ENCODE measurements around the gene CYP2W1. TPM values are rescaled to one million over a fixed set of nuclear protein-coding genes. Genes with fewer than 3 reads are reported as not detected.

CYP2W1 gene
- total RNA-seq, 2 experiments from 2014 or later, result not detected

DNA sequence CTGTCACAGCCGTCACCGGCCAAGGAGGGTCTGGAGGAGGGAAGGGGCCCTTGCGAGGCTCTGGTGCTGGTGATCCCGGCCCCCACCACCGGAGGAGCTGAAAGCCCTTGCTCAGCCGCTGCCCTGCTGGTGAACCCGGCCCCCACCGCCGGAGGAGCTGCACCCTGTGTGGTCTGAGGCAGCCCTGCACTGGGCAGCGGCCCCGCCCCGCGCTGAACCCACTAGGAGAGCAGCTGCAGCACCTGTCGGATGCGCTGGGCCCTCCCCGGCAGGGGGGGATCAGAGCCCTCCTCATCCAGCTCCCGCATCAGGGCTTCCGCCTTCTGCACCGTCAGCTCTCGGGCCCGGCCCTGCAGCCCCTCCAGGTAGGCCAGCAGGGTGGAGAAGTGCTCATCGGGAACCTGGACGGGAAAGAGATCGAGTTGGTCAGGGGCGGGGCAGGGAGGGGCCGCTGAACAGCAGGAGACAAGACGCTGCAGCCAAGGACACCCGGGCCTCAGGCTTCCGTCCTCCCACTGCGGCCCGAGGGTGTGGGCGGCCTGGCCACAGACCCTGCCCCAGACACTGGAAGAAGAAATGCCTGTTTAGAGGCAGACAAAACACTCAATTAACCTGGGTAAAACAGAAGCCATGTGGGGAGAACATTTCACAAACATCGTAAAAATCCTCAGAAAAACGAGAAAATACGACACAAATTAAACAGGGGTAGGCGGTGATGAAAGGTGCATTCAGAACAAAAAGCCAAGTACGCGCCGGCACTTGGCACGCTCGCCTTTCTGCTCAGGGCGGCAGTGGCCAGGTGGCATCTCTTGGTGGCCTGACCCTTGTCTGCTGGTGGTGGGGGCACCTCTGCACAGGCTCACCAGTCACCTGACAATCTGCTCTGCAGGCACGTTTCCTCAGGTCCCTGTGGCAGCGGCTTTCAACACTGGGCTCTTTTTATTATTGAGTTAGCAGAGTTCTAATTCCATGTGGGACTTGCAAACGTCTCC, 14.7 kb downstream of the CYP2W1 start:
- Mint-ChIP-seq H3K9me3 (no peaks in the 10 kb centered on the region), H3K4me1 (ENCODE audit: low read depth) (peaks cover 6% of the 10 kb centered on the region), H3K36me3 (ENCODE audit: low read depth) (peaks cover 4% of the 10 kb centered on the region), H3K4me3 (no peak overlapping the region), H3K27ac (no peak overlapping the region), H3K27me3 (no peaks in the 10 kb centered on the region)
- peaks cover 9% of the 10 kb centered on the region for H3K4me1 ChIP-seq (ENCODE audit: insufficient read depth, low read length)
- ChIA-PET POLR2A (no interaction called here), CTCF (interaction anchor here (9.5 kb wide), 1 partner anchor 66 kb away, joined by 220 read pairs; no protein-coding TSS in a partner anchor)
- no peaks in the 10 kb centered on the region for H3K27me3 ChIP-seq (ENCODE audit: control insufficient read depth in 1 of 2, insufficient read depth in 2 of 2, low read length in 2 of 2)
- H3K4me3 ChIP-seq (ENCODE audit: low read length), result no peak overlapping the region
- ATAC-seq (ENCODE audit: poor library complexity), result no peak
- no peak overlapping the region for H3K27ac ChIP-seq (ENCODE audit: low read depth in 1 of 2, low read length in 2 of 2)
- DNase-seq, result no peak
- H3K36me3 ChIP-seq (ENCODE audit: insufficient read depth, low read length), result peaks cover 12% of the 10 kb centered on the region
- TF ChIP-seq CTCF (IDR thresholded peaks at IDR 0.05), result no peak
- no peaks in the 10 kb centered on the region for H3K9me3 ChIP-seq (ENCODE audit: control insufficient read depth in 1 of 2, insufficient read depth in 1 of 2, low read length in 2 of 2)
- intact Hi-C loops (cut with DNase I, micrococcal nuclease), result no loop called here

DNA sequence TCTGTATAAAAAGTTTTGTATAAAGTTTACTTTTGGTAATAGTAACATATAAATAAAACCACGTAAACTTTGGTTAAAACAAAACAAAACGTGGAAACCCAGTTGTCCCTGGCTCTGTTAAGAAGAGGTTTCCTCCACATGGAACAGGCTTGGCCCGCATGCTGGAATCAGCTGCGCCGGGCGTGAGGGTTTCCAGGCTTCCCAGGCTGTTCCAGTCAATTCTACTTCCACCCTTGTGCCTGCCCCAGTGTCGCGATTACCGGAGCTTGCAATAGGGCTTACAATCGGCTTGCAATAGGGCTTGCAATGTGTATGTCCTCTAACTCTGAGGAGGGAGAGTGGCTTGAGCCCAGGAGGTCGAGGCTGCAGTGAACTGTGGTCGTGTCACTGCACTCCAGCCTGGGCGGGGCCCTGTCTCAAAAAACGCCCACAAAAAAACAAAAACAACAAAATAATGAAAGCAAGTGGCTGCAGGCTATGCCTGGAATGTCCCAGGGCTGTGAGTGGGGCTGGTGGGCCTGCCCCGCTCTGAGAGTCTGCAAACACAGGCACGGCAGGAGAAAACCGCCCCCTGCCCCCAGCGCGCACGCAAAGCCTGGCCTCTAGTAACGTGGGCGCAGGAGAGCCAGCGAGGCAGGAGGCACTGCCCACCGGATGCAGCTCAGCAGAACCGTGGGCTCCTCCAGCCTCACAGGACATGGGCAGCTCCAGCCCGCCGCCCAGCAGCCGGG, 16.3 kb downstream of the CYP2W1 start:
- H3K27ac Mint-ChIP-seq, result no peak overlapping the region
- H3K9me3 Mint-ChIP-seq, result no peaks in the 10 kb centered on the region
- DNase-seq (no peak), ATAC-seq (ENCODE audit: poor library complexity) (no peak)
- intact Hi-C loops (cut with DNase I, micrococcal nuclease), result no loop called here
- Histone ChIP-seq H3K27me3 (ENCODE audit: control insufficient read depth in 1 of 2, insufficient read depth in 2 of 2, low read length in 2 of 2) (no peaks in the 10 kb centered on the region), H3K9me3 (ENCODE audit: control insufficient read depth in 1 of 2, insufficient read depth in 1 of 2, low read length in 2 of 2) (no peaks in the 10 kb centered on the region), H3K4me1 (ENCODE audit: insufficient read depth, low read length) (no peaks in the 10 kb centered on the region), H3K4me3 (ENCODE audit: low read length) (no peak overlapping the region), H3K27ac (ENCODE audit: low read depth in 1 of 2, low read length in 2 of 2) (no peak overlapping the region), H3K36me3 (ENCODE audit: insufficient read depth, low read length) (peaks cover 12% of the 10 kb centered on the region)
- H3K36me3 Mint-ChIP-seq (ENCODE audit: low read depth), result peaks cover 4% of the 10 kb centered on the region
- TF ChIP-seq CTCF (IDR thresholded peaks at IDR 0.05), result no peak
- H3K4me1 Mint-ChIP-seq (ENCODE audit: low read depth), result no peaks in the 10 kb centered on the region
- H3K27me3 Mint-ChIP-seq, result no peaks in the 10 kb centered on the region
- ChIA-PET POLR2A (no interaction called here), CTCF (interaction anchor here (9.5 kb wide), 1 partner anchor 64 kb away, joined by 220 read pairs; no protein-coding TSS in a partner anchor)
- no peak overlapping the region for H3K4me3 Mint-ChIP-seq

- intact Hi-C loops (cut with DNase I, micrococcal nuclease), result no loop called here
- no peak for DNase-seq
Measured at GRCh38 chr7:999941-1000935, 17.3 kb downstream of the CYP2W1 start.

More at GRCh38 chr7:999941-1000935, 17.3 kb downstream of the CYP2W1 start:
- POLR2A ChIA-PET, result no interaction called here
- CTCF ChIA-PET, result no interaction called here
- H3K9me3 Mint-ChIP-seq, result no peaks in the 10 kb centered on the region
- no peaks in the 10 kb centered on the region for H3K4me1 Mint-ChIP-seq (ENCODE audit: low read depth)
- H3K4me3 Mint-ChIP-seq, result no peak overlapping the region
- no peak for ATAC-seq (ENCODE audit: poor library complexity)
- Histone ChIP-seq H3K4me3 (ENCODE audit: low read length) (no peak overlapping the region), H3K36me3 (ENCODE audit: insufficient read depth, low read length) (peaks cover 12% of the 10 kb centered on the region), H3K27me3 (ENCODE audit: control insufficient read depth in 1 of 2, insufficient read depth in 2 of 2, low read length in 2 of 2) (no peaks in the 10 kb centered on the region), H3K9me3 (ENCODE audit: control insufficient read depth in 1 of 2, insufficient read depth in 1 of 2, low read length in 2 of 2) (no peaks in the 10 kb centered on the region), H3K27ac (ENCODE audit: low read depth in 1 of 2, low read length in 2 of 2) (no peak overlapping the region), H3K4me1 (ENCODE audit: insufficient read depth, low read length) (no peaks in the 10 kb centered on the region)
- TF ChIP-seq CTCF (IDR thresholded peaks at IDR 0.05), result no peak
- no peak overlapping the region for H3K27ac Mint-ChIP-seq
- no peaks in the 10 kb centered on the region for H3K27me3 Mint-ChIP-seq
- peaks cover 4% of the 10 kb centered on the region for H3K36me3 Mint-ChIP-seq (ENCODE audit: low read depth)

Measured in CD4-positive, alpha-beta T cell (primary cell).